Mucosa of gallbladder (tissue), 1 donor: ENCODE results near the gene LRFN2. TPM values are rescaled to one million over a fixed set of nuclear protein-coding genes. Genes with fewer than 3 reads are reported as not detected.

Source experiments
- DNase-seq: peaks from one replicate; pipeline ENCODE4 v3.0.0-alpha.2; 2020; ENCODE audit warnings: low spot score
- total RNA-seq: library from RNA; stranded (reverse); gene quantifications from one replicate; pipeline ENCODE4 v1.2.1, GENCODE V29; 2021
- donor health status: DM: no; HTN: no; CAD: no.

The LRFN2 gene
- total RNA-seq, 1 donor from 2014 or later: not detected

GRCh38 chr6:40586369-40587201 lies 579 bp downstream of the LRFN2 start:
- DNase-seq: no peak

GRCh38 chr6:40585651-40586269 lies 1.4 kb downstream of the LRFN2 start:
- no peak for DNase-seq

GRCh38 chr6:40585223-40585622 lies 1.9 kb downstream of the LRFN2 start:
- DNase-seq: no peak

GRCh38 chr6:40584741-40585140 lies 2.4 kb downstream of the LRFN2 start:
- no peak for DNase-seq

DNA sequence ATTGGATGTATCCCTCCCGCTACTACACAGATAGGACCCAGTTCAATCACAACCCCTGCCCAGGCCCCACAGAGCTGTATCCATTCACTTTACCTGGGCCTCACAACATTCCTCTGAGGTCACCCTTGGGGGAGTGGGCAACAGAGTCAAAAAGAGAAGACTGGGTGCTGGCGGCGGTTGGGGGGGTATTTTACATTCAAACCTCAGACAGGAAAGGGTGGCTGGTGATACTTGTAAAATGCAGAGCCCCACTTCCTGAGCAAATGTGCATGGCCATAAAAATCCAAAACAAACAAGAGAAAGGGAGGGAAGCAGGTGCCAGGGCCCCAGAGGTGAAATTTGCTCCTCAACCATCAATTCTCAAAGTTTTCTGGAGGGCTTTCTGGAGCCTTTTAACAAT lies 3.5 kb downstream of the LRFN2 start:
- DNase-seq: no peak

DNA sequence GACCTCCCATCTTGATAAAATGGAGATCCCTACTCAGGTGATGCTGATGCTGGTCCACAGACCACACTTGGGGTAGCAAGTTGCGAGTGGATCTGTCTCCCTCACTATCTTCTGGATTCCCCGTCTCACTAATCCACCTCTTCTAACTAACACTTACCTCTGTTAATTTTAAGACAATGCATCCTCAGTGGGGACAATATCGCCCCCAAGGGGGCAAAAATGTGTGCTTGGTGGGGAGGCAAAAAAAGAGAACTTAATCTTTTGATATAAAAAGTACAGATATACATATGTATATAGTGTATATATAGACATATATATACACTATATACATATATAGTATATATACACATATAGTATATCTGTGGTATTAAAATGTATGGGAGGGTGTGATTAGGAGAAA lies 4.3 kb downstream of the LRFN2 start:
- no peak for DNase-seq

- no peak for DNase-seq
Observed at GRCh38 chr6:40579101-40579500, 8.1 kb downstream of the LRFN2 start.

- DNase-seq: no peak
Observed at GRCh38 chr6:40577672-40578071, 9.5 kb downstream of the LRFN2 start.

- no peak for DNase-seq
Observed at GRCh38 chr6:40573221-40573620, 13.9 kb downstream of the LRFN2 start.

- no peak for DNase-seq
Observed at GRCh38 chr6:40569162-40569910, 17.8 kb downstream of the LRFN2 start.

DNA sequence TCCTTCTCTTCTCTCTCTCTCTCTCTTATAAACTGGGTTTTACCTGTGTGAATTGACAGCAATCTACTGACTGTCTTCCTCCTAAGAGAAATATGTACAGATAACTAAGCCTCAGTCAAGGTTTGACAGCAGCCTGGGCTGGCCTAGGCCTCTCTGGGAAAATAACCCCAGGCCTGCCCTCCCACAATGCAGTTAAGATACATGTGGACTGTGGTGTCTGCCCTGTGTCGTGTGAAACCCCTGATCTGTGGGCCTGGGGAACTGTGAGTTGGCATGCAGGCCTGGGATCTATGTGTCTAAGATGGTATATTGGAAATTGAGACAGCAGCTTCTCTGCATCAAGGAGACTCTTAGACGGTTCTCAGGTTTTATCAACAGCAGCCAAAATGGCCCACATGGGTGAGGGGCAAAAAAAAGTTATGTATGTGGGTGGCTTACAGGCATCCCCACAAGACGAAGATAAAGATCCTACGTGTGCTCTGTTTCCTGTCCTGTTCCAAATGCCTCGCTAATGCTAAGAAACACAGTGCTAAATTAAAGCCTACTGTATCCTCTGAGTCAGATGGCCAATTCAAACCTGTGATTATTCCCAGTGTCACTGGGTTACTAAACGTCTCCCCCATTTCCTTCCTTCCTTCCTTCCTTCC lies 19.0 kb downstream of the LRFN2 start:
- no peak for DNase-seq

DNA sequence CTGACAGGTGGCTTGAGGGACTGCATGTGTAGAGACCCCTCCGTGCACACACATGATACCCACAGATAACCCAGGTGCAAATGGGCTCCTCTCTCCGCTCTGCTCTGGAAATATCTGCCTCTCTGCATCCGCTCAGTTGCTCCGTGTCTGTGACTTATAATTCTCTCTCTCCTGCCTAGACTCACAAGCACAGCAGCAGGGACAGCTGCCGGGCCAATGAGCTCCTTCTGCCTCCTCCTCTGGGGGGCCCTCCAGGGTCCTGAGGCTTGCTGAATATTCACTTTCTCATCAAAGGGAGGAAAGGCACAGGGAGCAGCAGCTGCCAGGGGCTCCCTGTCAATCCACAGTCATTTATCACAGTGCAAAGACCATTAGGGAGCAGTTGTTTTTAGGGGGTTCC lies 24.1 kb downstream of the LRFN2 start:
- DNase-seq: no peak

DNA sequence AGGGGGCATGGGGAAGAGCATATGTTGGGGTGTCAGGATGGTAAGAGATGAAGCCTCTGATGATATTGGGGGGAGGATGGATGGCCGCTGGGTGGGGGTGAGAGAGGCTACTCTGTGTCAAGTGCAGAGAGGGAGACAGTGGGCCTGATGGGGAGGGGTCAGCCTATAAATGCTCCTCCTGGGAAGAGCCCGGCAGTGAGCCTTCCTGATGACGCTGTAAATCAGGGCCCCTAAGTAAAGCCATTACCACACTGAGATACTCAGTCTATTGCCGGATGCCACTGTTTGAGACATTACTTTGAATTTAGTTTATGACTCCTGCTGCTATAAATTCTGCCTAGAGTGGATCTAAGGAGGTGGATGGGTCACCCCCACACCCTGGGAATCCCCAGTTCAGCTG lies 28.1 kb downstream of the LRFN2 start:
- no peak for DNase-seq

DNA sequence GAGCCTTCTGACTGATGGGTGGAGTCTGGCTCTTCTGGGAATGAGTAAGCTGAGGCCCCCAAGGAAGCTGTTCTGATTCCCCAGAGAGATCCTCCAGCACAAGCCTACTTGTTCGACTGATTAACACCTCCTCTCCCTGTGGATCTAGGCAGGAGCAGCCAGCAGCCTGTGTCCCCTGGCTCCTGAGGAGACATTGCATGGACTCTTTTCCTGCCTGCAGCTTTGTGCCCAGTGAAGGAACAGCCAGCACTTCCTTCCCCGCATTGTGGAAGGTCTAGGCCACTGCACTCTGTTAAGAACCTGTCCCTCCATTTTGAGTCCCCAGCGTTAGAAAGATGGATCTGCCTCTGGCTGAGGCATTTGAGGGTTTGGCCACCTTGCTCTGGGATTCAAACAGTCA lies 29.1 kb downstream of the LRFN2 start:
- DNase-seq: no peak

- DNase-seq: no peak
Observed at GRCh38 chr6:40556881-40557280, 30.3 kb downstream of the LRFN2 start.

DNA sequence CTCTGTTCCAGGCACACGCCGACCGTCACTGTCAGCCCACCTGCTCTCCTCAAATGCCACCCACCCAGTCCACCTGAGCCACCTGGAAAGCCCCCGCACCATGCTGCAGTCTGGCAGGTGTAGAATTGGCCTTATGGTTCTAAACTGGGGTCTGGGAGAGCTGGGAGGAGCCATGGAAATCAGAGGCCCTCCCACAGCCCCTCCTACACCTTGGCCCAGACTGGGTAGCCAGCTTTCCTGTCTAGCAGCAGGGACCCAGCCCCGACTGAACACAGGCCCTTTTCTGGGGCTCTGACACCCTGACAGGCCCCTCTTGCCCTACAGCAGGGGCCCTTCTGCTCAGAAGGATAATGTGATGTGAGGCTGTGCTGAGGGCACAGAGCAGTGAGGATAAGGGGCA lies 31.1 kb downstream of the LRFN2 start:
- no peak for DNase-seq

DNA sequence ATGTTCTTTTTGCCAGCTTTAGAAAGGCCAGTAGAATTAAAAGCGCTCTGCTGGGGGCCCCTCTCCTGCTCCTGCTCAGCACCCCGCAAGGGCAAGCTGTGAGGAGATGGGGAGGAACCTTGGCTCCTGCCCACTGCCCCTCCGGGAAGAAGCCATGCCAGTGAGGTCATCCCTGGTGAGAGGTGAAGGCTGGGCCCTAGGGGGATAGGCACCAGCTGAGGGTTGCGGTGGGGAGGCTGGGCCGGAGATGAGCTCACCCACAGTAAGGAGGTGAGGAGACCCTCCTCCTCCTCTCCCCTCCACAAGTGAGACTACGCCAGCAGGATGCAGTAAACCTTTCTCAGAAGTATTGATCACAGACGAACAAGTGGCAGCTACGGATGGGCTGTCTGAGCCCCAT lies 32.1 kb downstream of the LRFN2 start:
- DNase-seq: no peak

GRCh38 chr6:40552941-40553340 lies 34.2 kb downstream of the LRFN2 start:
- DNase-seq: peak; percentile 23

GRCh38 chr6:40551966-40552505 lies 35.1 kb downstream of the LRFN2 start:
- no peak for DNase-seq

DNA sequence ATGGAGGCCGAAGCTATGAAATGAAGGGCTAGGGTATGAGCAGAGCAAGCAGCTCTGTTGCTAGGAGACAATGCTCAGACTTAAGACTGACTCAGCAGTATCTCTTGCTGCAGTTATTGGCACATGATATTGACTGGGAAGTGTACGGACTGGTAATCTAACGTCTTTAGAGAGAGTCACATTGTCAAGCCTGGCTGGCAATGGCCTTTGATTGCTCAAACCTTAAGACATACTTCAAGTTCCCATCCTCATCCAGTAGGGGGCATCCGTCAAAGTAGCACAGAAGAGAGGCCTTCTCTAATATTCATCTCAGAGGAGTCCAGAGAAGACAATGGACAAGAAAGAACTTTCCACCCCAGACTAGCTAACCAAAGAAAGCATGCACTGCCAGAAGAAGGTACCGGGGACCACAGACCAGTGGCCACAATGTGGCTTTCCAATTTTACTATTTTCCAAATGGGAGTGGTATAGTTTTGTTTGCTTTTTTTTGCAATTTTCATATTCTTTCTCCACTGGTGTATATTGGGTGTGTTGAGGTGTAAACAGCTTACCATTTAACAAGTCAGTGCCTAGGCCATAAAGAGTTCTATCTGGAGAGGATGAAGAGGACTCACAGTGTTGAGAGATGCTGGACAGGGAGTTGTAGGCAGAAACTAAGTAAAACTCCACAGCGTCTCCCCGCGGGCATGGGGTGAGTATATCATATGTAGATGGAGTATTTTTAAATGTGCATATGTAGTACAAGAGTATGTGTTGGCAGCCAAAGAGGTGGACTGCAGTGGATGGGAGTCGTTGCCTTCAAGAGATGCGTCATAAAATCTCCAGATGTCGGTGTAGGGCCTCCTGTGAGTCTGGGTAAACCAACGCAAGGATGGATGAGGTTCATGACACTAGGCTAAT lies 36.7 kb downstream of the LRFN2 start:
- peak; percentile 43 for DNase-seq

DNA sequence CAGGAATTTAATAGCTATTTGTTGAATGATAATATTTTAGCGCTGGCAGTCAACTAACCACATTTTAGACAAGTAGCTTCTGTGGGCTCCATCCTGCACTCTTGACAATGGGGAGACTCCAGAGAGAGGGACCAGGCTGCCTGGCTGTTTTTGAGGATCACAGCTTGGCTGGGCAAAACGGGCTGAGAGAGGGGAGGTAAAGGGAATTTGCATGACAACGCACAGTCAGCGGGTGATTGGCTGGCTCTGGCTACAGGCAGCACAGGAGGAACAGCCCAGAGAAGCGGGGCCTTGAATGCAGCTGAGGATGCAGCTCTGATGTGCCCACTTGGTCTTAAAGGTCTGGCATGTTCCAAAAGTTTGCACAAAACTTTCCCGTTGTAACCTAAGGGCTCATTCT lies 41.2 kb downstream of the LRFN2 start:
- no peak for DNase-seq
